Chondrocyte (in vitro differentiated cells): Measurements from ENCODE around the gene LPP. TPM values are rescaled to one million over a fixed set of nuclear protein-coding genes. Genes with fewer than 3 reads are reported as not detected.

ENCODE experiments used
- DNase-seq: peaks from one replicate; pipeline ENCODE4 v3.0.0; 2021; ENCODE audit warnings: mixed read lengths, low spot score
- H3K27ac Mint-ChIP-seq: one replicate; pipeline ENCODE4 v1.8.0; 2021; ENCODE audit warnings: mild to moderate bottlenecking, moderate library complexity, mixed read lengths; ENCODE audit not compliant: unreplicated experiment
- H3K27me3 Mint-ChIP-seq: 2 replicates; pipeline ENCODE4 v1.8.0; 2021; ENCODE audit warnings: low read depth, mixed read lengths
- H3K36me3 Mint-ChIP-seq: 2 replicates; pipeline ENCODE4 v1.8.0; 2021; ENCODE audit warnings: low read depth, mixed read lengths
- H3K4me1 Mint-ChIP-seq: 2 replicates; pipeline ENCODE4 v1.8.0; 2021; ENCODE audit warnings: low read depth, mild to moderate bottlenecking, mixed read lengths
- H3K4me3 Mint-ChIP-seq: one replicate; pipeline ENCODE4 v1.8.0; 2021; ENCODE audit warnings: mild to moderate bottlenecking, moderate library complexity, mixed read lengths; ENCODE audit not compliant: unreplicated experiment
- H3K9me3 Mint-ChIP-seq: 2 replicates; pipeline ENCODE4 v1.8.0; 2021; ENCODE audit warnings: low read depth, mixed read lengths
- total RNA-seq: library from RNA; stranded (reverse); gene quantifications from 3 replicates; pipeline ENCODE4 v1.2.1, GENCODE V29; 2021
- TF ChIP-seq, protein P1 (sequence below): fragments of 200-600 bp; sonication (generic); IDR thresholded peaks from 2 replicates; pipeline ENCODE4 v1.5.0; 2021; ENCODE audit warnings: antibody characterized with exemption, mild to moderate bottlenecking, moderate library complexity

LPP gene
- total RNA-seq, 1 donor from 2014 or later, result 295 TPM

GRCh38 chr3:188900421-188900951 is 746.5 kb downstream of the LPP start:
- H3K27me3 Mint-ChIP-seq, result no peaks in the 10 kb centered on the region
- TF ChIP-seq, protein P1, sequence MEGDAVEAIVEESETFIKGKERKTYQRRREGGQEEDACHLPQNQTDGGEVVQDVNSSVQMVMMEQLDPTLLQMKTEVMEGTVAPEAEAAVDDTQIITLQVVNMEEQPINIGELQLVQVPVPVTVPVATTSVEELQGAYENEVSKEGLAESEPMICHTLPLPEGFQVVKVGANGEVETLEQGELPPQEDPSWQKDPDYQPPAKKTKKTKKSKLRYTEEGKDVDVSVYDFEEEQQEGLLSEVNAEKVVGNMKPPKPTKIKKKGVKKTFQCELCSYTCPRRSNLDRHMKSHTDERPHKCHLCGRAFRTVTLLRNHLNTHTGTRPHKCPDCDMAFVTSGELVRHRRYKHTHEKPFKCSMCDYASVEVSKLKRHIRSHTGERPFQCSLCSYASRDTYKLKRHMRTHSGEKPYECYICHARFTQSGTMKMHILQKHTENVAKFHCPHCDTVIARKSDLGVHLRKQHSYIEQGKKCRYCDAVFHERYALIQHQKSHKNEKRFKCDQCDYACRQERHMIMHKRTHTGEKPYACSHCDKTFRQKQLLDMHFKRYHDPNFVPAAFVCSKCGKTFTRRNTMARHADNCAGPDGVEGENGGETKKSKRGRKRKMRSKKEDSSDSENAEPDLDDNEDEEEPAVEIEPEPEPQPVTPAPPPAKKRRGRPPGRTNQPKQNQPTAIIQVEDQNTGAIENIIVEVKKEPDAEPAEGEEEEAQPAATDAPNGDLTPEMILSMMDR, result no peak
- H3K36me3 Mint-ChIP-seq, result peaks cover 14% of the 10 kb centered on the region
- peak overlapping the region; percentile 75 for H3K27ac Mint-ChIP-seq
- H3K4me1 Mint-ChIP-seq, result peaks cover 50% of the 10 kb centered on the region
- no peak overlapping the region for H3K4me3 Mint-ChIP-seq
- H3K9me3 Mint-ChIP-seq, result peaks cover 9% of the 10 kb centered on the region
- no peak for DNase-seq

- Mint-ChIP-seq H3K4me1 (peaks cover 54% of the 10 kb centered on the region), H3K27me3 (no peaks in the 10 kb centered on the region), H3K36me3 (peaks cover 16% of the 10 kb centered on the region), H3K9me3 (peaks cover 9% of the 10 kb centered on the region), H3K27ac (peak overlapping the region; percentile 75), H3K4me3 (no peak overlapping the region)
- no peak for DNase-seq
- TF ChIP-seq, protein P1, result no peak
Measured at GRCh38 chr3:188901126-188901525, 747.2 kb downstream of the LPP start.

DNA sequence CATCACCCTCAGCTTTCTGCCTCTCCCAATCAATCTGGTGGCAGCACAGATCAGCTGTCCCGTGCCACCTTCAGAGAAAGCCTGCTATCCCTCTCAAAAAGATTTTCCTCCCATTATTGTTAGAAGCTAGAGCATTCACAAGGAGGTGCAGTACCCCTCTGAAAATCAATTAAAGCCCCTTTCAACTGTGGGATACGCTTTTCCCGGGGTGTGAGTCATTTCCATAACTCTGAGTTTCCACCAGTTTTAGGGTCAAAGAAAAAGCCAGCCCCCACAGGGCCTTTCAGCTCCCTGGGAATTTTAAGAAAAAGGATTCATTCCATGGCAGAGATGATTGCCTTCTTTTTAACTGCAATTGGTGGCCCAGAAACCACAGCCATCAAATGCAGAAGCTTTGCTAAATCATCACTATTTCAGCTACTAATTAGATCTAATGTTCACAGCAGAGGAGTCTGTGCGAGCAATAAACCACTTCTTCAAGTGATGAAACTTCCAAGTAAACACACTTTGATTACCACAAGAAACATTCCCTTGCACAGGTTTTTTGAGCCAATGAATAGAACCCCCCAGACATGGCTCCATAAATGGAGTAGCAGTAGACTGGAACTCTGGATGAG is 747.8 kb downstream of the LPP start:
- Mint-ChIP-seq H3K4me3 (no peak overlapping the region), H3K27ac (peak overlapping the region; percentile 75), H3K4me1 (peaks cover 54% of the 10 kb centered on the region), H3K36me3 (peaks cover 16% of the 10 kb centered on the region), H3K9me3 (peaks cover 9% of the 10 kb centered on the region), H3K27me3 (no peaks in the 10 kb centered on the region)
- TF ChIP-seq, protein P1, result no peak
- DNase-seq, result no peak

- TF ChIP-seq, protein P1, result no peak
- Mint-ChIP-seq H3K27ac (no peak overlapping the region), H3K36me3 (peaks cover 15% of the 10 kb centered on the region), H3K4me3 (no peak overlapping the region), H3K27me3 (no peaks in the 10 kb centered on the region), H3K4me1 (peaks cover 46% of the 10 kb centered on the region), H3K9me3 (peaks cover 9% of the 10 kb centered on the region)
- no peak for DNase-seq
Measured at GRCh38 chr3:188904670-188905069, 750.7 kb downstream of the LPP start.

- no peak for DNase-seq
- Mint-ChIP-seq H3K36me3 (peaks cover 17% of the 10 kb centered on the region), H3K4me3 (no peak overlapping the region), H3K9me3 (peaks cover 9% of the 10 kb centered on the region), H3K27ac (no peak overlapping the region), H3K4me1 (peaks cover 40% of the 10 kb centered on the region), H3K27me3 (no peaks in the 10 kb centered on the region)
- TF ChIP-seq, protein P1, result no peak
Measured at GRCh38 chr3:188905547-188905946, 751.6 kb downstream of the LPP start.
